RKO (cell line): ENCODE results near the gene NRG3.

Experiments used
- DNase-seq: peaks from one replicate; pipeline ENCODE4 v3.0.0-alpha.2; 2016; ENCODE audit warnings: low spot score

The NRG3 gene

DNA sequence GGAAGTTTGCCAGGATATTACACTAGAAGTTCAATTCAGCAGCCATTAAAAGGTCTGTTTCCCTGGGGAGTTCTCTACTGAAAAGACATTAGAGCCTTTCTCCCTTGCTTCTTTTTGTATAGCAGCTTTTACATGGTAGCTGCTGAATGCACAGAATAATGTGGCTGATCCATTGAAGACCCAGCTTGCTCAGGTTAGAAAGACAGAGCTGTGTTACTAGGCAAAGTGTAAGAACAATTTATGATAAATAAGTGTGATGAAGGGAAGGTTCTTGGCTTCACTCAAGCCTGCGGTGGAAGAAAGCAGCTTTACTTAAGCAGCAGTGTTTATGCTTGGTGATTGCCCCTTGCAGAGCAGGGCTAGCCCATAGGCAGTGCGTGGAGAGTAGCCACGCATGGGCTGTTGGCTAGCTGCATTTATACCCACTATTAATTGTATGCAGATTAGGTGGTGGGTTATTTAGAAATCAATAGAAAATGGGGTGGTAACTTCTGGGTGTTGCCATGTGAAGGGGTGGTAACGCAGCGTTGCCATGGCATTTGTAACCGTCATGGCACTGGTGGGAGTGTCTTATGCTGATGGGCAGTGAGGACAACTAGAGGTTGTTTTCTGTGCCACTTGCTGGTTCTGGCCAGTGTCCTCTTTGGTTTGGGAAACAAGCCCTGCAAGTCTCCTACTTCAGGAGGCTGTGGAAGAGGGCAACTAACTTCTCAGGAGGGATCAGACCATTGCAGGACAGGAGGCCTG lies 942.9 kb downstream of the NRG3 start:
- no peak for DNase-seq

DNA sequence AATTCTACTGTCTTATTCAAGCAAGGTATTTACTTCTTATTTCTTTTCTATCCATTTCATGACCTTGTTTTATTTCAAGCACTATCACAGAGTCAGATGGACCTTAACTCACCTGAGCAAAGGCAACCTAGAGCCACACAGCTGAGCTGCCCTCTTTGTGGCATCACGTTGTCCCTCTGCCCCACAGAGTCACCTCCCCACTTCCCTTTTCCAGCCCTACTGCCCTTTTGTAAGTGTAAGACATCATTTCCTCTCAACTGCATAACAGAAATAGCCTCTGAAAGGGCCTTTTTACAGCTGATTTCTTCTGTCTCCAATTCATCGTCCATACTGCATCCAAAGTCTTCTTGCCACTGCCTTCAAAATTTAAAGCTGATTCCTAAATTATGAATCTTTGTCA lies 946.0 kb downstream of the NRG3 start:
- DNase-seq: no peak

DNA sequence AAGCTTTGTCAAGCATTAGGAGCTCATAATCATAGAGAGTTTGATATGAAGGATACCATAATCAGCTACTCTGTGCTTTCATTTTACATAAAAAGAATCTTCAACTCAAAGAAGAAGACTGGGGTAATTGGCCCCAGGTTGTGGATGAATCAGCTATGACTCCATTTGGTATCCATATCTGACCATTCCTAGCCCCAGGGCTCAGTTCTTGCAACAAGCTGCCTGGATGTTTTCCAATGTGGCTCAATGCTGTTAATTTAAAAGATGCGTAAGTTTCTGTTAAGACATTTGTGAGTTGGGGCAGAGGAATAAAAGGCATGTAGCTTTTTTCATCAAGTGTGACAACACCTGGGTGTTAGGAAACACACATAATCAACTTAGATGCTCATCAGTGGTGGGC lies 951.1 kb downstream of the NRG3 start:
- no peak for DNase-seq

DNA sequence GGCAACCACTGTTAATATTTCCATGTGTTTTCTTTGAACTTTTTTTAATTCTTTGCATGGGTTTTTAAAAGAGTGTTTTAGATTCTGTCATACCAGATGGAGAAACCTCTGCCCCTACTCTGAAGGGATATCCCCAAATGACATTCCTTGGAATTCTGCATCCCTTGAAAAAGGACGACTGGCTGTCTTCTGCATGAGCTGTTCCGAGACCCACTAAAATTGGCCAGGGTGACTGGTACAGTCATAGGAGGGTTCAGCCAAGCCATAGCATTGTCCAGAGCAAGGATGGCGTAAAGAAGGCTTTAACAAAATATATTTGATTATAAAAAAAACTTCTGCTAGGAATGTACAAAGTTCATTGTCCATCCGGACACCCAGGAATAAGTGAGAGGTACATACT lies 952.9 kb downstream of the NRG3 start:
- no peak for DNase-seq

DNA sequence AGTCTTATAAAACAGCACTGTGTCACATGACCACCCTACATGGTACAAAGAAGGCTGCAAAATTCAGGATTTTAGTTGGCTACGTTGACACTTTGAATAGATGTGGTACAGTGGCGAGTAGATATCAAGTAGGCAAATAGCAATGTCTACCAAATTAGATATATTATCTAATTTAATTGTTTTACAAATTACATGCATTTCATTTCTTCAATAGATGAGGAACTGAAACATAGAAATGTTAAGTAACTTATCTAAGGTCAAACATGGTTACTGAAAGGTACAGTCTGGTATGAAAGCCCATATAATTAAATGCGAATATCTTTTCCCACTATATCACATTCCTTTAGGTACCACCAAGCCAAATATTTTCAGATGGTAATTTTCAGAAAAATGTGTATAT lies 972.2 kb downstream of the NRG3 start:
- DNase-seq: no peak

DNA sequence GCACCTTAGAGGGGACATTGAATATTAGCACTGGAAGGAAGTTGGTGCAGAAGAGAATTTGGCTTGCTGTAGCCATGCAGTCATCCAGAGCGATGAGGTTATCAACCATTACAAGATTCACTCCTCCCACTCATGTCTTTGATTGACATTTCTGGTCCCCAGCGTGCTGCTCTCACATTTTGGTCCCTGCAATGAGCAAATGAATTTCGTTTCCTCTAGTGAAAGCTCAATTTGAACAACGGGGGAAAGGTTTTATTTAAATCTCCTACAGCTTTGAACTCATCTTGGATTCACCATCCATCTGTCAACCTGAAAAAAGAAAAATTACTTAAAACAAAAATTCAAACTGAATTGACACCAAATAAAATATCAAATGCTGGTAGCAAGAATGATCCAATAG lies 975.2 kb downstream of the NRG3 start:
- no peak for DNase-seq

DNA sequence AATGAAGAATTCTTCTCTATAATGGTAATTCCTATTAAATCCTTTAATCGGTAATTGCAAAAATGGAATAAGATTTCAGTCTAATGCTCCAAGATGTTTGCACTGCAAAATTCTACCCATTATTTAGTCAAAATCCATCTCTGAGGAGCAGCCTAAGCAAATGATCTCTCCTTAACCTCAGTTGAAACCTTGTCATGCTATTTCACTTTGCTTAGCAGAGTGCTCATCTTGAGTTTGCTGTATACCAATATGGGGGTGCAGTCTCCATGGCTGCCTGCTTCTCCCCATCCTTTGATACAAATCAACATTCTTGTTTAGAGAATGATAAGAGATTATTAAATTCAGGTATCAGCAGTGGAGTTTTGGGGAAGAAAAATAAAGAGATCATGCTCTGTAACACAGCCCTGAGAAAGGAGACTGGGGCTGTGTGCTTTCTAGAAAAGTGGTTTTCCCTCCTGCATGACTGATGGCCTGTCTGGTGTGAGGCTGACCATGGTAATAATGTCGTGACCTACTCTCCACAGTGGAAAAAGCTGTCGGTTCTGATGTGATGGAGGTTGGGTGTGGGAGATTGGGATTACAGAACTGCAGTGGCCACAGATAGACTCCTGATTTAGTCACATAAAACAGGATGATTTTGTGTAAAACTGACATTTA lies 982.1 kb downstream of the NRG3 start:
- DNase-seq: no peak

DNA sequence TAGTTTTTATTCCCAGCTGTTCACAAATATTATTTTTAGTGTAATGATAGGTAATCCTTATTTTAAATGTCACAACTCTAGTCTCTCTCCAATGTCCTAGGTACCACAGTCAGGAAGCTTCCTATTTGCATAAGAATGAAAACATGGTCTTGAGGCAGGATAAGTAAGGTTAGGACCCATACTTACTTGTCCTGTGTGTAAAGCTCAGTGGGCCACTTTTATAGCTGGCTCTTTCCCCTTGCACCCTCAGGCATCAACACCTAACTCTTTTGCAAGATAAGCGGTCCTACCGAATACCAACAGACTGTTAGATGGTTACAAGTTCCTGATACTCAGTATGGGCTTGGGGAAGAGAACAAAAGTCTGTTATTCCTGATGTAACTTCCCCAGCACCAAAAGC lies 986.9 kb downstream of the NRG3 start:
- no peak for DNase-seq

DNA sequence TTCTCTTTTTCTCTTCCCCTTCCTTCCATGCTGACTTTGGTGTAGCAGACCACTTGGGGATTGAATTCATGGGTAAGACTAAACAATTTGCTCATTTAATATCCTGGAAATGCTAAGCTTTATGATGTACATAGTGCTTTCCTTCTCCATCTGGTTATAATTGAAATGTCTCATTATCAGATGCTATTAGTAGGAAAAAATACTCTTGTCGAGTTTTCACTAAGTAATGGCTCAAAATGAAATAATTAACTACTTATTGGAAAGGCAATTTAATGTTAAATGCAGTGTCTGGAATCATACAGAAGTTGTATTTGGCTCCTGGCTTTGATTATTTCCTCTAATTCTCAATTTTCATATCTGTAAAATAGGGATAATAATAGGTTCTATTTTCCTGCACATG lies 990.4 kb downstream of the NRG3 start:
- DNase-seq: no peak

DNA sequence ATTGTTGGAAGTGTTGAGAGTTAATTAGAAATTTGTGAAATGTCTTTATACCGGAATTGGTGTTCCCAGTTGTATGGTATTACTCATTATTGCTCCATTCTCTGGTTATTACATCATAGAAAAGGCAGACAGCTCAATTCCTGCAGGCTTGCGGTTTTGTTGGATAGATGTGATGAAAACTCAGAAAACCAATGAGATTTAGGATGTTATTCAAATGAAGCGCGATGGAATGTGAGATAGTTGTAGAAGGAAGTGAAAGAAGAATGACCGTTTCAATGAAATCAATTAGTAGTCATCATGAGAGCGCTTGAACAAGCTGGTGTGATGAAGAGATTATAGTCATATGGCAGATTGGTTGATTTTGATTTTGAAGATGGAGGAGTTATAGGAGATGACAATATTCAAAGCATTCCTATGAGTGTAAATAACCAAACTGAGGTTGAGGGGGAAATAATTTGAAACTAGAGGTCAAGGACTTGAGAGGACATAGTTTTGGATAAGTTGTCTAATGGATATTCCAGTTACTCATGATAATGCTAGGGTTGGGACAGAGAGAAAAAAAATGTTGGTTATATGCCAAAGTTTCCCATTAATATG lies 991.5 kb downstream of the NRG3 start:
- DNase-seq: peak; percentile 1

DNA sequence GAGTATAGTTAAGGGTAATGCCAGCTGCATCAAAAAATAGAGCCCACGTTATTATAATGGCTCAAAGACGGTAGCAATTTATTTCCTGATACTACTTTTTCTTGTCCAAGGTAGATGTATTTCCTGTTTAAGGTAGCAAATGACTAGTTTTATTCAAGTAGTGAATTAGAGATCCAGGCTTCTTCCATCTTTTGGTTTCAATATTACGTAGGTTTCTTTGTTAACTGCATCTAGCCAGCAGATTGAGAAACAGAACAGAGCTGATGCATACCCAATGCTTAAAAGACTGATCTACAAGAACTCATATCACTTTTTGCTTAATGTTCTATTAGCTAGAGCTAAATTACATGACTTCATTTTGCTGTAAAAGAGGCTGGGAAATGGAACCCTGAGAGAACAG lies 992.1 kb downstream of the NRG3 start:
- DNase-seq: no peak

DNA sequence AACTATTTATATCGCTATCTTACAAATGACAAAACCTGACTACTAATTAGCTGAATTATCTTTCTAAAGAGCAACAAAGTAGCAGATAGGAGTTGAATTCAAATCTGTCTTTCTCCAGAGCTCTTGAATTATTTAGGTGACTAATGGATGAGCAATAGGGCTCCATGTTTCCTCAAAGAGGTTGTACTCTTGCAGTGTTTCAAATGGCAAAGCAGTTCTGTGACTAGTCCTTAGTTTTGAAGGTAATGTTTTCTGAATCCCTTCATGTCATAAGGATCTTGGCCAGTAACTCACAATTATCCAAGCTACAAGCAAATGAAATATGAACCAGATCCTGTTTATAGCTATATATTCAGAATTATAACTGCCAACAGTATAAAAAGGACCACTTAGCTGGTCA lies 999.7 kb downstream of the NRG3 start:
- DNase-seq: peak; percentile 20

DNA sequence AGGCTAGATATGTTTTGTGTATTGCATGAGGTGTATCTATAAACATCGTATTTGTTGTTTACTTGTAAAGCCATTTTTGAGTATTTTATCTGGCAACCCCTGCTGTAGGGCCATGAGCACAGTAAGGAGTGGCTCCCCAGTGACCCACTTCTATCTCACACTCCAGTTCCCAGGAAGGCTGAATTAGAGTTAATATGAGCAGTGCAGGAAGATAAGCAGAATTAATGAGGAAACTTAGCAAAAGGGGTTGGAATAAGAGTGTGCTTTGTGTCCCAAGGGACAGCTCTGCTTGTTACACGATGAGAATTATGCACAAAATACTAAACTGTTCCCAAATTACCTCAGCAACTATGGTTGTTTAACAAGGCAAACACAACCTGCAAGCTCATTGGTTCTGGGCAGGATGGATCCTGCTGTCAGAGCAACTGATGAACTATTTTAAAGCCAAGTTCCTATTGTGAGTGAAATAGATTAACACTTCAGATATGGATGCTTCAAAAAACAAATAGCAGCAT lies 1005.8 kb downstream of the NRG3 start:
- DNase-seq: no peak

DNA sequence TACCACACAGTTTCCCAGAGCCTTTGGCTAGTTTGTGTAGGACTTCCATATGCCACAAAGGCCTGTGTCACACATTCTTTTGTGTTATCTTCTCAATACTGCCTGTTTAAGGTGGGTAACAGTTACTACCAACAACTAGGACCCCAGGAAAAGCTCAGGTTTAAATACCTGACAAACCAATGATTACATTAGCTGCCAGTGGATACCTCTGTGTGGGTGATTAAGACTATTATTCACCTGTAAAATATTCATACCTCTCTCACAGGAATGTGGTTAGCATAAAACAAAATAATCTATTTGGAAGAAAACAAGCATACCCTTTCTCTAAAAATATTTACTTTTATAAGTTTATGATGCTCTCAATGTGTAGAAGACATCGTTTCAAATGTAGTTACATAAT lies 1007.7 kb downstream of the NRG3 start:
- no peak for DNase-seq

DNA sequence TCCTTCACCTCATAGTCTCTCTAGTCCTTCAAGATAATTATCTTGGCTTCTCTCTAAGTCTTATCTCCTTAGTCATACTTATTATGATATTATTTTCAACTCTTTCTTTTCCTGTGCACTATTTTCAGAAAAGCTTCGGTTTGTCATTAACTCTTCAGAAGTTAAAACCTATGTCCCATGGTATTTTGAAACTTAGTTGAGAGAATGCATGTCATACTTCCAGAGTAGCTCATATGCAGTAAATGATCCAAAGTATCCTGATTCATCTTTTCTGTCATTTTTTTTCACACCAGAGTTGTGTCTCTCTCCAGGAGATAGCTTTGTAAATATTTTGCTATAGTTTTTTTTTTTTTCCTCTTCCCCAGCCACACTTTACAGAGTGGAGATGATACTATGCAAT lies 1008.6 kb downstream of the NRG3 start:
- DNase-seq: no peak

DNA sequence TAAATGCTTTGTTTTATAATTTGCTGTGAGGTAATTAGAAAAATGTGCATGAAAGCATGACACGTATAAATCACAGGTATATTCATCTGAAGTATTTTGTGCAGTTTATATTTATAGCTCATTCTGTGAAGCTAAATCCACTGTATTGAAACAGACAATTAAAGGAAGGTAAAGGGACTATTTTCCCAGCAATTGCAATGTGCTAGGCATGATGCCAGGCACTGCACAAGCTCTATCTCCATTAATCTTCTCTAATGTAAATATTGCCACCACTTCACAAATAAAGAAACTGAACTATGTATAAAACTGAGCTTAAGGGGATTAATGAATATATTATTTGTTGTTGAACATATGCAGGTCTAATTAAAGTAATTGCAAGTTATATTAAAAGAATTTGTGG lies 1012.5 kb downstream of the NRG3 start:
- DNase-seq: no peak

DNA sequence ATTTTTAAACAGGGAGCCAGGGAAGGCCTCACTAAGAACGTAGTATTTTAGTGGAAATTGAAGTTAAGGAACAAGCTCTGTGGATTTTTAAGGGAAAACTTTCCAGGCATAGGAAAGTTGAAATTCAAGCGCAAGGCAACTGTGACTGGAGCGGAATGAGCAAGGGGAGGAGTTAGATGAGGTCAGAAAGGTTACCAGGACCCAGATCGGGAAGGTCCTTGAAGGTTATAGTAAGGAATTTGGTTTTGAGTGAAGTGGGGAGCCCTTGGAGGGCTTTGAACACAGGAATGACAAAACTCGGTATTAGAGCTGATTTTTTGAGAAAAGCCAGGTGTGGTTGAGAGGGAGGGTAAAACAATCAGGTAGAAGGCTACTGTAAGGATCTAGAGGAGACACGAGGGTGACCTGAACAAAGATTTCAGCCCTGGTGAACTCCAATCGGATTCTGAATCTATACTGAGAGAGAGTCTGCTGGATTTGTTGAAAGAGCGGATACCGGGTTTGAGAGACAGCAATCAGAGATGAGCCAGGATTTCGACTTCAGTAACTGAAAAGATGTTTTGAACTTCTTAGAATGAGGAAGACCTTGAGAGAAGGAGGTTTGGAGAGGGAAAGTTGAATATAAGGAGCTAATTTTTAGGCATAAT lies 1013.9 kb downstream of the NRG3 start:
- DNase-seq: no peak

DNA sequence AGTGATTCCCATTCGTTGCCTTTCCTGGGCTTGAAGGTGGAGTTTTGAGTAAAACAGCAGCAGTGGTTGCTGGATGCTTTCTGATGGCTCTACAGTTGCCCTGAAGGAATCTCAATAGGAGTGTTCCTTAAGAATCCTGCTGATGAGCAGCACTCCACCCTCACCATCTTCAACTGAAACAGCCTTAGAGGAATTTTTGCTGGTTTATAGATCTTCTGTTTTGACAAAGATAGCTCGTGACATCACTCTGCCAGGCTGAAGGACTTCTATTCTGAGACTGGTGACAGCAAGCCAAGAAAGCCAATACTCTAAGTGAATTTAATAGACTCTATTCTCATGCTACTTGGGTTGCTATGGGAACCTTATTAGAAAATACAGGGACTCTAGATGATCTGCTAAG lies 1014.7 kb downstream of the NRG3 start:
- no peak for DNase-seq

DNA sequence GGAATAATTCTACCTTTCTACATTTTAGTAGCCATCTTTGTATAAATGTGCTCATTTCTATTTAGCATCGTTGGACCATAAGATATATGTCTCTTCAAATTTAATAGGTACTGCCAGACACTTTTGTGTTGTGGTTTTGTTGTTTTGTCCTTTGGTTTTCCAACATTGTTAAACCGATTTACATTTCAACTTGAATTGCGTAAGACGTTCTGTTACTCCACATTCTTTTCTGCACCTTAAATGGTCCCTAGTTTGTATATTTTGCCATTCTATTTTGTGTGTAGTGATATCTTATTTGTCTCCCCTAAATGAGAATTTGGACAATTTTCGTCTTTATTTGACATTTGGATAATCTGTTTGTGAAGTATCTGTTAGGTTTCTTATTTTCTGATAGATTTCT lies 1015.6 kb downstream of the NRG3 start:
- no peak for DNase-seq

DNA sequence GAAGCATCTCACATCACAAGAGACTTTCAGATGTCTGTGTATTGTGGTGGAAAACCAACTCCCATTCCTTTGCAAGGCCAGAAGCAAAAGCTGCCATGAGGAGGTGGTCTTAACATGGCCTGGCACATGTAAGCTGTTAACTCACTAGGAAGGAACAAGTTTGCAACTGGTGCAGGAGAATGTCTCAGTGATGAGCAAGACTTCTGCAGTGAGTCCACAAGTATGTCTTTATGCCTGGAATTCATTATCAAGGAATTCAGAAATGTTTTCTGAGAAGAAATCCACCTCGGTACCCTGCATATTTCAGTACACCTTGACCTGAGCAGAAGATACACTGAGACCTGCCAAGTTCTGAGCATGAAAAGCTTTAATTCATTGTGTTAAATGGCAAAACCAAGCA lies 1033.1 kb downstream of the NRG3 start:
- DNase-seq: no peak

DNA sequence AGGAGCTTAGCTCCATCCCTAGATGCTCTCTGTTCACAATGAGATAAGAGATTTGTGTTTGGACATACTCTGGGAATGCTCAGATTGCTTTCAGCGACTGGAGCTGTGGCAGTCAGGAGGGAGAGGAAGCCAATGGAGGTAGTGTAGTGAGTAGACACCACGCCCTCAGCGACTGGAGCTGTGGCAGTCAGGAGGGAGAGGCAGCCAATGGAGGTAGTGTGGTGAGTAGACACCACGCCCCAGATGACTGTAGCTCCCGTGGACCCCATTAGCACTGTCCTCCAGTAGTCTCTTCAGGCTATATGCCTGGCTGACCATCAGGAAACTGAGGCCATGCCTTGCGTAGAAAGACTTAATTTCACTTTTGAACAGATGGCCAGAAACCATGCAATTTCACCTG lies 1033.8 kb downstream of the NRG3 start:
- DNase-seq: no peak

DNA sequence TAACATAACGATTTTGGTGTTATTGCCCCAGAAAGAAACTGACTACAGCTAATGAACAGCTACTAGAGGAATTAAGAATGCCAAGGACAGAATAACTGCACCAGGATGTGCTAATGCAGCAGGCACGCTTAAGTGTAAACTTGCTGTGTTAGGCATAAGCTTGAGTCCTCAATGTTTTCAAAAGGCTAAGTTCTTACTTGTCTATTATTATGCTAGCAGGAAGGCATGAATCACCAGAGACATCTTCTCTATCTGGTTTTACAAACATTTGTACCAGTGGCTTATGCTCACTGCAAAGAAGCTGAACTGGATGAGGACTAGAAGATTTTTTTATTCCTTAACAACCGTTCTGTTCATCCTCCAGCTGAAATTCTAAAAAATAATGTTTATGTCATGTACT lies 1035.3 kb downstream of the NRG3 start:
- no peak for DNase-seq

DNA sequence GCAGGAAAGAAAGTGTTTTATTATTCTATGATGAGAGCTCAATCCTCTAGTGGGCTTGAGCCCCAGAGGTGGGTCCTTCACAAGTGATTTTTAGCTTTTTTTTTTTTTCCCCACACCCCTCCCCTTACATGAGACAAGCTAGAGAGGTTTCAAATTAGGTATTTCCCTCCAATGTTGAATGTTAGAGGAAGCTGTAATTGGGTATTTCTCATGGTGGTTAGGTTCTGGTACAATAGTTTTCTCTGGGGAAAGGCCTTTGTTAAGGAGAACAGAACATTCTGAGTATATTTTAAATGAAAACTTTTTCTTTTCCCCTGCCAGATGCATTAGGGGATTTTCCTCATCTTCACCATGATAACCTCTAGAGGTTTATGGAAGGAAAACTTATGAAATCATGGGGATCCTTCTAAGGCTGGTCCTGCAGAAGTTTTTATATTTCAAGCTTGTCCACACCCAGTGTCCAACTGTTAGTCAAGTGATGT lies 1039.7 kb downstream of the NRG3 start:
- no peak for DNase-seq
